Cardiac muscle cell (in vitro differentiated cells and primary cell): ENCODE results near the gene ANXA4. TPM values are rescaled to one million over a fixed set of nuclear protein-coding genes. Genes with fewer than 3 reads are reported as not detected.
"Not testable (repeated sequence)": the region's sequence is repeated elsewhere in the genome, so short reads cannot be mapped to it uniquely, and the experiment has no call there.

Experiments used
- DNase-seq, 2 donors: peaks; one replicate each; pipeline versions ENCODE4 v3.0.0 to v3.0.0-alpha.2; 2010 to 2017; ENCODE audit warnings: low read depth in 1 of 2, low spot score in 1 of 2
- H3K27ac ChIP-seq: fragments of 200-600 bp; sonication (generic); 2 replicates; pipeline ENCODE4 v1.5.1; 2016
- H3K27me3 ChIP-seq: fragments of 200-600 bp; sonication (generic); 2 replicates; pipeline ENCODE4 v1.6.0; 2016; ENCODE audit warnings: control low read depth
- H3K36me3 ChIP-seq: fragments of 200-600 bp; sonication (generic); 2 replicates; pipeline ENCODE4 v1.5.1; 2016; ENCODE audit warnings: control low read depth
- H3K4me1 ChIP-seq: fragments of 200-600 bp; sonication (generic); 2 replicates; pipeline ENCODE4 v1.8.1; 2017; ENCODE audit warnings: low read depth, mild to moderate bottlenecking, mixed run types
- H3K4me3 ChIP-seq: fragments of 200-600 bp; sonication (generic); 2 replicates; pipeline ENCODE4 v1.5.1; 2016; ENCODE audit warnings: mild to moderate bottlenecking
- H3K9me3 ChIP-seq: fragments of 200-600 bp; sonication (generic); 2 replicates; pipeline ENCODE4 v1.5.1; 2017; ENCODE audit warnings: low read depth, mild to moderate bottlenecking, control low read depth
- CTCF ChIP-seq: IDR thresholded peaks from 2 replicates; pipeline ENCODE4 v1.5.1; 2012; ENCODE audit warnings: low read depth, mild to moderate bottlenecking, low read length
- polyA plus RNA-seq: library from polyadenylated mRNA; unstranded; fragments of >200 nt; fragmentation: Nextera tagmentation; extraction: Ambion mirVana; gene quantifications from 2 replicates; pipeline ENCODE4 v1.2.1, GENCODE V29; 2016
- total RNA-seq: library from RNA; depleted of rRNA; stranded (reverse); fragments of >200 nt; gene quantifications from 2 replicates; pipeline ENCODE4 v1.2.3, GENCODE V29; 2016

The ANXA4 gene
- total and polyA plus RNA-seq, 2 experiments from 2014 or later: 18.0 to 27.2 TPM

- Histone ChIP-seq H3K9me3 (no peaks in the 10 kb centered on the region), H3K27me3 (no peaks in the 10 kb centered on the region), H3K4me1 (peaks cover 16% of the 10 kb centered on the region), H3K4me3 (no peak overlapping the region), H3K36me3 (no peaks in the 10 kb centered on the region), H3K27ac (no peak overlapping the region)
- DNase-seq: peak in 1 of 2 donors; percentile 58
- TF ChIP-seq CTCF: no peak
Observed at GRCh38 chr2:69734035-69734611, 7.8 kb upstream of the ANXA4 start.

GRCh38 chr2:69734854-69735544, 6.9 kb upstream of the ANXA4 start:
- H3K27ac ChIP-seq: no peak overlapping the region
- TF ChIP-seq CTCF: no peak

GRCh38 chr2:69735686-69736085, 6.2 kb upstream of the ANXA4 start:
- Histone ChIP-seq H3K9me3 (no peaks in the 10 kb centered on the region), H3K27ac (no peak overlapping the region), H3K36me3 (no peaks in the 10 kb centered on the region), H3K4me1 (peaks cover 10% of the 10 kb centered on the region), H3K4me3 (no peak overlapping the region), H3K27me3 (no peaks in the 10 kb centered on the region)
- no peak for TF ChIP-seq CTCF
- no peak for DNase-seq

More at GRCh38 chr2:69734854-69735544, 6.9 kb upstream of the ANXA4 start:
- Histone ChIP-seq H3K36me3 (no peaks in the 10 kb centered on the region), H3K4me1 (peaks cover 8% of the 10 kb centered on the region), H3K27me3 (no peaks in the 10 kb centered on the region), H3K9me3 (no peaks in the 10 kb centered on the region), H3K4me3 (no peak overlapping the region)
- DNase-seq: no peak

GRCh38 chr2:69738149-69738548, 3.8 kb upstream of the ANXA4 start:
- H3K4me3 ChIP-seq: not testable (repeated sequence)

GRCh38 chr2:69740502-69740951, 1.4 kb upstream of the ANXA4 start:
- Histone ChIP-seq H3K27ac (peak overlapping the region; percentile 64), H3K4me3 (no peak overlapping the region), H3K27me3 (no peaks in the 10 kb centered on the region), H3K4me1 (peaks cover 33% of the 10 kb centered on the region), H3K9me3 (no peaks in the 10 kb centered on the region), H3K36me3 (no peaks in the 10 kb centered on the region)
- no peak for TF ChIP-seq CTCF
- peak in 1 of 2 donors; percentile 13 for DNase-seq

More at GRCh38 chr2:69738149-69738548, 3.8 kb upstream of the ANXA4 start:
- not testable (repeated sequence) for DNase-seq, H3K27ac ChIP-seq, H3K27me3 ChIP-seq, H3K9me3 ChIP-seq, H3K36me3 ChIP-seq
- peaks cover 21% of the 10 kb centered on the region for H3K4me1 ChIP-seq

- H3K27ac ChIP-seq: peak overlapping the region; percentile 64
- H3K4me3 ChIP-seq: peak overlapping the region; percentile 49
- peak; percentile 42 to 78 for DNase-seq
- no peaks in the 10 kb centered on the region for H3K36me3 ChIP-seq
- no peaks in the 10 kb centered on the region for H3K27me3 ChIP-seq
- peak; percentile 23 for TF ChIP-seq CTCF
- H3K4me1 ChIP-seq: peaks cover 33% of the 10 kb centered on the region
- H3K9me3 ChIP-seq: no peaks in the 10 kb centered on the region
Observed at GRCh38 chr2:69741229-69741574, 732 bp upstream of the ANXA4 start.
